GM18870 (cell line): ENCODE data around the gene NPW.
"Not testable (repeated sequence)": the region's sequence is repeated elsewhere in the genome, so short reads cannot be mapped to it uniquely, and the experiment has no call there.

Experiments used
- ATAC-seq: cut with Tn5 transposase; IDR thresholded peaks from one replicate; pipeline ENCODE4 v1.9.1; 2021; ENCODE audit warnings: moderate library complexity; ENCODE audit not compliant: unreplicated experiment

Gene NPW

GRCh38 chr16:2019921-2020831, 591 bp downstream of the NPW start:
- no peak for ATAC-seq

- ATAC-seq: no peak
These were observed 3.1 kb downstream of the NPW start for GRCh38 chr16:2022723-2023091.

GRCh38 chr16:2023092-2024031, 3.8 kb downstream of the NPW start:
- ATAC-seq: peak; percentile 50

- ATAC-seq: no peak
These were observed 4.4 kb downstream of the NPW start for GRCh38 chr16:2024032-2024420.

GRCh38 chr16:2025251-2025650, 5.7 kb downstream of the NPW start:
- no peak for ATAC-seq

- no peak for ATAC-seq
These were observed 6.4 kb downstream of the NPW start for GRCh38 chr16:2025878-2026460.

GRCh38 chr16:2026461-2027023, 7.0 kb downstream of the NPW start, which contains the start of gene NHERF2:
Gene NHERF2, plus strand, starts transcription at chr16:2026902. Its CDS starts 104 bp downstream, at chr16:2027006.
- ATAC-seq: no peak

GRCh38 chr16:2027024-2028010, 7.7 kb downstream of the NPW start:
- no peak for ATAC-seq

GRCh38 chr16:2028146-2028545, 8.6 kb downstream of the NPW start:
- ATAC-seq: no peak

GRCh38 chr16:2028620-2029220, 9.1 kb downstream of the NPW start:
- no peak for ATAC-seq

- ATAC-seq: no peak
These were observed 9.8 kb downstream of the NPW start for GRCh38 chr16:2029350-2029749.

GRCh38 chr16:2030036-2030435, 10.5 kb downstream of the NPW start:
- ATAC-seq: no peak

GRCh38 chr16:2031081-2031577, 11.5 kb downstream of the NPW start:
- no peak for ATAC-seq

- ATAC-seq: no peak
These were observed 12.9 kb downstream of the NPW start for GRCh38 chr16:2032285-2033056.

GRCh38 chr16:2033057-2033908, 13.7 kb downstream of the NPW start:
- ATAC-seq: no peak

GRCh38 chr16:2033909-2034695, 14.5 kb downstream of the NPW start:
- ATAC-seq: not testable (repeated sequence)
